ENCODE measurements around the gene LSG1.

DNA sequence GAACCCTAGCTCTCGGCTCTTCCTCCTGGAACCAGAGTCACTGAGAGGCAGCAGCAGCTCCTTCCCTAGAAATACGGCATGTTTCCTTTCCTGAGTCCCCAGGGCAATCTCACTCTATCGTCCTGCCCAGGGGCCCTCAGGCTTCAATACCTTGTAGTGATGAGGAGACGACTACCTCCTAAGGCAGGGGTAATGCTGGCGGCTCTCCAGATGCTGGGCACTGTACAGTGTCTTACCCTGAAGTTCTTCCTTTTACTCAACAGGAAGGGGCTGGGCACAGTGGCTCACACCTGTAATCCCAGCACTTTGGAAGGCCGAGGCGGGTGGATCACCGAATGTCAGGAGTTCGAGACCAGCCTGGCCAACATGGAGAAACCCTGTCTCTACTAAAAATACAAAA is 52.2 kb downstream of the LSG1 start:
- TF ChIP-seq, protein P1, sequence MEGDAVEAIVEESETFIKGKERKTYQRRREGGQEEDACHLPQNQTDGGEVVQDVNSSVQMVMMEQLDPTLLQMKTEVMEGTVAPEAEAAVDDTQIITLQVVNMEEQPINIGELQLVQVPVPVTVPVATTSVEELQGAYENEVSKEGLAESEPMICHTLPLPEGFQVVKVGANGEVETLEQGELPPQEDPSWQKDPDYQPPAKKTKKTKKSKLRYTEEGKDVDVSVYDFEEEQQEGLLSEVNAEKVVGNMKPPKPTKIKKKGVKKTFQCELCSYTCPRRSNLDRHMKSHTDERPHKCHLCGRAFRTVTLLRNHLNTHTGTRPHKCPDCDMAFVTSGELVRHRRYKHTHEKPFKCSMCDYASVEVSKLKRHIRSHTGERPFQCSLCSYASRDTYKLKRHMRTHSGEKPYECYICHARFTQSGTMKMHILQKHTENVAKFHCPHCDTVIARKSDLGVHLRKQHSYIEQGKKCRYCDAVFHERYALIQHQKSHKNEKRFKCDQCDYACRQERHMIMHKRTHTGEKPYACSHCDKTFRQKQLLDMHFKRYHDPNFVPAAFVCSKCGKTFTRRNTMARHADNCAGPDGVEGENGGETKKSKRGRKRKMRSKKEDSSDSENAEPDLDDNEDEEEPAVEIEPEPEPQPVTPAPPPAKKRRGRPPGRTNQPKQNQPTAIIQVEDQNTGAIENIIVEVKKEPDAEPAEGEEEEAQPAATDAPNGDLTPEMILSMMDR (IDR thresholded peaks at IDR 0.05; ENCODE audit: insufficient read depth, low read length, poor library complexity, severe bottlenecking), result no peak
- no peak for TF ChIP-seq EZH2phosphoT487 (conservative IDR thresholded peaks at IDR 0.05; ENCODE audit: low read length)
